GM18520 (cell line): ENCODE measurements around the gene ADGRD1.
"Not testable (repeated sequence)": the region's sequence is repeated elsewhere in the genome, so short reads cannot be mapped to it uniquely, and the experiment has no call there.

ENCODE experiments used
- ATAC-seq: cut with Tn5 transposase; IDR thresholded peaks from one replicate; pipeline ENCODE4 v1.9.1; 2021; ENCODE audit not compliant: unreplicated experiment

ADGRD1 gene

GRCh38 chr12:130953771-130954543 is at the start of gene ADGRD1:
TSS of gene ADGRD1 (plus strand) at chr12:130953907. CDS start at chr12:130954466, 559 bp downstream.
- no peak for ATAC-seq

- no peak for ATAC-seq
These were observed 49.6 kb upstream of the ADGRD1 start for GRCh38 chr12:130904064-130904463.

GRCh38 chr12:130904936-130905455 is 48.7 kb upstream of the ADGRD1 start:
- not testable (repeated sequence) for ATAC-seq

DNA sequence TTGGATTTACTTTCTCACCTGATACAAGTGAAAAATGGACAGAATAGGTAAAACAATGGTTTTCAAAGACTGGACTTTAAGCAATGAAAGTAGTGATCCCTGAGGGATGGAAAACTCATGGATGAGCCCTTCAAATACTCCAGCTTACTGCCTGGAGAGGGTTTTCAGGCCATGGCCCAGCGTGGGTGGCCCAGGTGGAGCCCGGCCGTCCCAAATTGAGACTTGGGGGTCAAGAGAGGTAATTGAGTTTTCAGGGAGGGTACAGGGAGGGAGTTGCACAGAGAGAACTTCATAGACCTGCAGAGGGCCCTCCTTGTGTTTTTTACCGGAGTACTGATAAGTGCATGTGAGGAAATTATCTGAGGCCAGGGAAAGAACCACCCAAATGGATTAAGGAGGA is 44.6 kb upstream of the ADGRD1 start:
- no peak for ATAC-seq

- ATAC-seq: no peak
These were observed 42.5 kb upstream of the ADGRD1 start for GRCh38 chr12:130911193-130911592.

DNA sequence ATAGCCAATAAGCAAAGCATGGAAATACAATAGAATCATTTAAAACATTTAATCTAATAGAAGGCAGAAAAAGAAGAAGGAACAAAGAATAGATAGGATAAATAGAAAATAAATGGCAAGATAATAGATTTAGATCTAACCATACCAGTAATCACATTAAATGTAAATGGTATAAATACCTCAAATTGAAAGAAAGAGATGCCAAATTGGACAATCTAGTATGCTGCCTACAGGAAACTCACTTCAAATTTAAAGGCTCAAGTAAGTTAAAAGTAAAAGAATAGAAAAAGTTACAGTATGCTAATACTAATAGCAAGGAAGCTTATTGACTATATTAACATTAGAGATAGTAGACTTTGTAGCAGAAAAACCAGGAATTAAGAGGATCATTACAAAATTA is 41.8 kb upstream of the ADGRD1 start:
- ATAC-seq: no peak

DNA sequence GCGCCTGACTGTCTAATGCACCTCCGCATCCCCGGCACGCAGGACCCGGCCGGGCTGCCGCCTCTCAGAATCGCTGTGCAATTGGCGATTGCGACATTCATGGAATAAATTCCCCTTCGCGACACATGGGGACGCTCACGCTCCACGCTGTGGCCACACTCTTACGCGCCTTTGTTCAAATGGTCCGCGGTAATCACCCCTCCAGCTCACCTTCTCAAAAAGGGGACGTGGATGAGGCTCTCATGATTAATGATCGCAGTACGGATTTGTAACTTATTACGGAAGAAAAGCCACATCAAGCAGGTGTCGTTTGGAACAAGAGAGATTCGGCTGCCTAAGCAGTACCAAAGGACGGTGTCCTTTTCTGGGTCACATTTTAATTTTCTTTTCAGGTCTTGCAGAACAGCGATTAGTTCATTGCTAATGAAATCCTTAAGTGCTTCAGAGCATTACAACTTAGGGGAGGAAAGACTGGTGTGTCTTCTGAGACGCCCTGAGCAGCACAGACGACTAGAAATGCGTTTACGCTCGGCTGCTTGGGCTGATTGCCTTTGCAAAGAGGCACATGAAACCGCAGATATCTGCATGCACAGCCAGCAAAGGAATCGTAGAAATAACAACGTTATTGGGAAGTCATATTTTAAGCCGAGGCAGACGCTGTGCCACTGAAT is 37.3 kb upstream of the ADGRD1 start:
- ATAC-seq: no peak

GRCh38 chr12:130917607-130918006 is 36.1 kb upstream of the ADGRD1 start:
- no peak for ATAC-seq

DNA sequence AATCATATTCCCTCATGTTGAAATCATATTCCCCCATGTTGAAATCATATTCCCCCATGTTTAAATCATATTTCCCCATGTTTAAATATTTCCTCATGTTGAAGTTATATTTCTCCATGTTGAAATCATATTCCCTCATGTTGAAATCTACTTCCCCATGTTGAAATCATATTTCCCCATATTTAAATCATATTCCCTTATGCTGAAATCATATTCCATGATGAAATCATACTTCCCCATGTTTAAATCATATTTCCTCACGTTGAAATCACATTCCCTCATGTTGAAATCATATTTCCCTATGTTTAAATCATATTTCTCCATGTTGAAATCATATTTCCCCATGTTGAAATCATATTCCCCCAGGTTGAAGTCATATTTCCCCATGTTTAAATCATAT is 34.6 kb upstream of the ADGRD1 start:
- no peak for ATAC-seq

- ATAC-seq: no peak
These were observed 33.5 kb upstream of the ADGRD1 start for GRCh38 chr12:130920119-130920703.

DNA sequence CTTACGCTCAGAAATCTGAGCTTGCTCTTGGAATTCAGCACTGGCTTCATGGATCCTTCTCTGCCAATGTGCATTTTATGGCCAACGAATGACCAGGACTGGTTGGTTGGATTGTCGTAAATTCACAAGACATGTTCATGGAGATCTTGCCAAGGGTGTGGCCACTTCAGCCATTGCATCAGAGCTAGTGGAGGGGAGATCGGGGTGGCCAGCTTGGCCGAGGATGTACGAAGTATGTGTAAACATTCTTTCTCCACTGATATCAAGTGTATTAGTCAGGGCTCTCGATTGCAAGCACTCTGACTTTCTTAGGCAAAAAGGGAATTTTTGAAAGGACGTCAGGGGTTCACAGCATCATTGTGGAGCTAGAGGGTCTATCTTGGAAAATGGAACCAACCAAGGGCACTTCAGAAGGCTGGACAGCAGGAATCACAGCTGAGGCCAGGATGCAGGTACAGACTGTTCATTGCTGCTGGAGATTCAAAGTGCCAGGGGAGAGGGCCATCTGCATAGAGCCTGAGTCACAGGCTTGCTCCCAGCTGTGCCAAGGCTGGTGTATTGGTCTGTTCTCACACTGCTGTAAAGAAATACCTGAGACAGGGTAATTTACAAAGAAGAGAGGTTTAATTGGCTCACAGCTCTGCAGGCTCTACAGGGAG is 32.9 kb upstream of the ADGRD1 start:
- no peak for ATAC-seq

DNA sequence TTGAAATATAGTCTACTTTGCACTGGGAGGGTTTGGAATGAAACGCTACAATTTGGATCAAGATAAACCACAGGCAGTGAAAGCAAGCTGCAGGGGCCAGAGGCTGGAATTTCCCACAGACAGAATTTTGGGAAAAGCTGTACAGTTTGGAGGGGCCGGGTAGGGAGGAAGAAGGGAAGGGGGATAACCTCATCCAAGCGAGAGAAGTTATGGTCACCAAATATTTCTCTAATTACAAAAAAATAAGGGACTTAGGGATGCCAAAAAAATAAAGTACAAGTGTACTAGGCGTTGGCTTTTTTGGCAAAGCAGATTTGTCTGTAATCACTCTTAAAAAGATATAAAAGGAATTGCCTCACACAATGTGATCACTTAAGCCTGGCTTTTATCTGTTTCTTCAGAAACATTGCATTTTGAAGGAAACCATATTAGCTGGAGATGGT is 31.2 kb upstream of the ADGRD1 start:
- ATAC-seq: no peak

DNA sequence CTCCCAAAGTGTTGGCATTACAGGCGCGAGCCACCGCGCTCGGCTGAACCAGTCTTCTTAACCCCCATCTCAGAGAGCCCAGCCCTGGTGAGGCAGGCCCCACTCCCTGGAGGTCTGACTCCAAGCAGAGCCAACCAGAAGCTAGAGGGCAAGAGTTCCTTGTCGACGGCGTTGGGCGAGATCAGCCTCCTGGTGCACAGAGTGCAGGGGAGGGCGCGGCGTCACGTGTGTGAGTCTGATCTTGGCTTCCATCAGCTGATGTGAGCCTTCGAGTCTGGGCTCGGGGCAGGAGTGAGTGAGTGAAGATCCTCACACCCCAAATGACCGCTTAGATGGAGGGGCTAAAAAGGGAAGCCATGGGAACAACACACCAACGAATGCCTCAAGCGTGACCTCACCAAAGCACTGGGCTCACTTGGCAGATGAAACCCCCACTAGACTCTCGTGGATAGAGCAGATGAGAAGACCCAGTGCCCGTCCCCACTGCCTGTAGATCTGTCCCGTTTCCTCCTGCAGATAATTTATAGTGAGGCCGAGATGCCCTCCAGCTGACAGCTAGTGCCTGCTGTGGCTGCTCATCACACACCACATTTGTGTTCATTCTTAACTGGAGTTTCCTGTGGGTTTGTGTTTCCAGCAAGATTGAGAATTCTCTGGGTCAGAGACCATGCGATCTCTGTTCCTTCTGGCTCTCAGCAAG is 28.6 kb upstream of the ADGRD1 start:
- no peak for ATAC-seq

DNA sequence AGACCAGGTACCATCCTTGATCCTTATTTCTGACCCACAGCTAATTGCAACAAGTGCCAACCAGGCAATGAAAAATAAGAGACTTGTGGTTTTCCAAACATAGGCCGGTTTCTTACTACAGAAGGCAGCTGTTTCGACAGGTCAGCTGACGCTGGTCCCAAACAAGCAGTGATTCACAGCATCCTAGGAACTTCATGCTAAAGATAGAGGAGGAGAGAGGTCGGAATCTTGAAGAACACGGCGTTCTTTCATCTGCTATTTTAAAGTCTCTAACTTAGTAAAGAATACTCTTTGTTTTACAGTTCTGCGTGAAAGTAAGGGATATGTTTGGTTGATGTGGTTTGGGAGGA is 28.1 kb upstream of the ADGRD1 start:
- ATAC-seq: no peak

- ATAC-seq: no peak
These were observed 24.3 kb upstream of the ADGRD1 start for GRCh38 chr12:130929363-130929762.

DNA sequence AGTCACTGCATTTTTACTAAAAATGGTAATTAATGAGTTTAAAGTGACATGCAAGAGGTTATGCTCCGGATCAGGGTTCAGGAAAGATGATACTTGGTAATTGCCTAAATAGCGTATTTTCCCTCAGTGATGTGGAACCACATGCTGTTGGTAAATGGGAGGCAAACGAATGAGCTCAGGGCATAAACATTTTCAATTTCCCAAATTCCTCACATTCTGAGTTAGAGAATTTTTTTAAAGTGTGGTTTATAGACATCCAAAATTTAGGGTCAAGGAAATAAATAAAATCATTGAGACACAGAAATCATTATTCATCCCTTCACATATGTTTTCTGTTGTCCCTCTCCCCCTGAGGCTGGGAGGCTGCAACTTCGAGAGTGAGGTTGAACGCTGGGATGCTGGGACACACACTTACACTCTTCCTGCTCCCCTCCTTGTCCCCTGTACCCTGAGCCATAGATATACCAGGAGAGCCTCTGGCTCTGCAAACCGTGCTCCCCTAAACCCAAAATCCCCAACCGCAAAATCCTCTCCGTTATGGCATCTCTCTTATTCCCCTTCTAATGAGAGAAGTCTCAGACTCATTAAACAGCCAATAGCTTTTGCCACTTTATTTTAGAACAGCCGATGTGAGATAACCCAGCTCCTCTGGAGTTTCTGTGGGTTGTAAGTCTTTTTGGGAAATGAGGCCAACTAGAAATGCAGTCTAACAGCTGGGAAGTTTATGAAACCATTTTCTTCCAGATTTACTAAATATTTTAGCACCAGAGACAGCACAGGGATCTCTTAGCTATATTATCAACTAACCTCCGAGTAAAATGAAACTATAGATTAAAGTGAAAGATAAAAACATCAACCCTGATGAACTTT is 21.4 kb upstream of the ADGRD1 start:
- no peak for ATAC-seq

DNA sequence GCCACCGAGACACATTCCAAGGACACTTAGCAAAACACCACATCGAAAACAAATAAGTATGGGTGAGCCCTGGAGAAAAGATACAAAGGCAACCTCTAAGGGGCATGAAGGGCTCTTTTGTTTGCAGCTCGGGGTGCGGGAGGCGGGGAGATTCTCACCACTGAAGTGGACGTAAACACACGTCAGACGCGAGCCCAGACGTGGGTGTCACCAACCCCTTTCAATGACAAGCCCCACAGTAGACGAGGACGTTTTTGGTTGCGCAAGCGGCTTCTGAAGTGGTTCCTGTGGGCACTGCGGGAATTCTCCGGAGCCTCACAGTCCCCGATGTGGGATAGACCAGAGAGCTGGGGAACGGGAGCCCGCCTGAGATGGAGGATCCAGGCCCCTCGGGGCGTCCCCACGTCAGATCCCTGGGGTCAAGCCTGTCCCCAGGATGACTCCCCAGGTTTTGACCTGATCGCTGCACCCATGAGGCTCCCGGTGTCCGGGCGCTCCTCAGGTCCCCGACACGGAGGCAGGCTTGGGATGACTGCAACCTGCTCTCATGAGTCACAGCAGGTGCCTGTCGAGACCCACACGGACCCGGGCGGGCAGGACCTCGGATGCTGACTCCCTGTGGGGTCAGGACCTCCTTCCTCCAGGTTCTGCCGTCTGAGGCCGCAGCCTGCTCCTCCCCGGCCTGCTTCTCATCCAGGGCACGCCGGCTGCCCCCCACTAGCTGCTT is 20.3 kb upstream of the ADGRD1 start:
- no peak for ATAC-seq

GRCh38 chr12:130934753-130935152 is 19.0 kb upstream of the ADGRD1 start:
- ATAC-seq: no peak

DNA sequence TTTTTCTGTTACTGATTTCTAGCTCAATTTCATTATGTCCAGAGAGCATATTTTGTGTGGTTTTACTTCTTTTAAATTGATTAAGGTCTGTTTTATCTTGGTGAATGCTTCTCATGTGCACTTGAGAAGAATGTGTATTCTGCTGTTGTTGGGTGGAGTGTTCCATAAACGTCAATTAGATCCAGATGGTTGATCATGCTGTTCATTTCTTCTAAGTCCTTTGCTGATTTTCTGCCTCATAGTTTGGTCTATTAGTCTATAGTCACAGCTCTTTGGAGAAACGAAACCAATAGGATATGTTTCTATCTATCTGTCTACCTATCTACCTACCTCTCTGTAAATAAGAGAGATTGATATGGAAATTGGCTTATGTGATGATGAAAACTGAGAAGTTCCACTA is 17.1 kb upstream of the ADGRD1 start:
- ATAC-seq: no peak
